A673 (cell line): ENCODE data around the gene RBP3.

Source experiments
- EZH2 ChIP-seq: fragments of 200-600 bp; sonication (generic); IDR thresholded peaks from 2 replicates; pipeline ENCODE4 v1.6.1; 2017; ENCODE audit warnings: borderline replicate concordance, low read depth, mild to moderate bottlenecking, mixed read lengths, antibody characterized with exemption, low read length; ENCODE audit not compliant: poor library complexity, severe bottlenecking
- TF ChIP-seq, protein P1 (sequence below): fragments of 300-800, 200-600 bp; sonication (generic); conservative IDR thresholded peaks from 2 replicates; pipeline ENCODE4 v1.5.1; 2017; ENCODE audit warnings: low read depth, mild to moderate bottlenecking, antibody characterized with exemption, low read length, moderate library complexity, mixed read lengths

DNA sequence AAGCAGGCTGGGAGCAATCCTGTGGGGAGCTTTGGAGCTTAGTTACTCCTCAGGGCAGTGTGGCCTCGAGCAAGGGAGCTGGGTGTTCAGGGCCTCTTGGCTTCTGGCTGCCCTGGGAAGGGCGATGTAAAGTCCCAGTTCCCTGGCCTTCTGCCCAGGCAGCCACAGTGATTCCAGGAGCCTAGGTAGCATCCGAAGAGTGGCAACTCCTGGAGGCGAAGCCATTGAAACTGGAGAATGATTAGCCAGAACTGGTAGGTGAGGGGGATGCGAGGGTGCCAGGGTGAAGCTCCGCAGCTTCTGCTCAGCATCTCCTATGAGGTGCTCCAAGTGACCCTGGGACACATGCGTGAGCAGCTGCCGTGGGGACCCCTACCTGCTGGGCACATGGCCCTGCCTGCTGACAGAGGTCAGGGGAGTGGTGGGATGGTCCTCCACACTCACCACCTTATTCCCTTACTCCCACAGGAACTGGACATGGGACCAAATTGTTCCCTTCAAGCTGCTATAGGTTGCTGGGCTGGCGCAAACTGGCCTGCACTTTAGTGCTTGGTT, 33.7 kb upstream of the RBP3 start:
- no peak for TF ChIP-seq EZH2
- TF ChIP-seq, protein P1, sequence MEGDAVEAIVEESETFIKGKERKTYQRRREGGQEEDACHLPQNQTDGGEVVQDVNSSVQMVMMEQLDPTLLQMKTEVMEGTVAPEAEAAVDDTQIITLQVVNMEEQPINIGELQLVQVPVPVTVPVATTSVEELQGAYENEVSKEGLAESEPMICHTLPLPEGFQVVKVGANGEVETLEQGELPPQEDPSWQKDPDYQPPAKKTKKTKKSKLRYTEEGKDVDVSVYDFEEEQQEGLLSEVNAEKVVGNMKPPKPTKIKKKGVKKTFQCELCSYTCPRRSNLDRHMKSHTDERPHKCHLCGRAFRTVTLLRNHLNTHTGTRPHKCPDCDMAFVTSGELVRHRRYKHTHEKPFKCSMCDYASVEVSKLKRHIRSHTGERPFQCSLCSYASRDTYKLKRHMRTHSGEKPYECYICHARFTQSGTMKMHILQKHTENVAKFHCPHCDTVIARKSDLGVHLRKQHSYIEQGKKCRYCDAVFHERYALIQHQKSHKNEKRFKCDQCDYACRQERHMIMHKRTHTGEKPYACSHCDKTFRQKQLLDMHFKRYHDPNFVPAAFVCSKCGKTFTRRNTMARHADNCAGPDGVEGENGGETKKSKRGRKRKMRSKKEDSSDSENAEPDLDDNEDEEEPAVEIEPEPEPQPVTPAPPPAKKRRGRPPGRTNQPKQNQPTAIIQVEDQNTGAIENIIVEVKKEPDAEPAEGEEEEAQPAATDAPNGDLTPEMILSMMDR = no peak
